ENCODE data around the gene COG7. TPM values are rescaled to one million over a fixed set of nuclear protein-coding genes. Genes with fewer than 3 reads are reported as not detected.
"Not testable (repeated sequence)": the region's sequence is repeated elsewhere in the genome, so short reads cannot be mapped to it uniquely, and the experiment has no call there.

The COG7 gene
- total and polyA plus RNA-seq, 2 donors, result 9.0 to 28.0 TPM

- 96% methylated on average over 8 of the region's 8 CpGs for WGBS
- H3K36me3 ChIP-seq (ENCODE audit: control insufficient read depth in 2 of 2, insufficient read depth in 2 of 2, low read length in 1 of 2), result peaks cover 18 to 31% of the 10 kb centered on the region in 2 donors
- H3K9me3 ChIP-seq (ENCODE audit: control insufficient read depth in 2 of 2, insufficient read depth in 1 of 2, low read length in 1 of 2); H3K4me1 ChIP-seq (ENCODE audit: control insufficient read depth in 2 of 2, insufficient read depth in 2 of 2, low read length in 2 of 2); H3K27ac ChIP-seq (ENCODE audit: low read depth in 1 of 2, low read length in 1 of 2); H3K27me3 ChIP-seq (ENCODE audit: control insufficient read depth in 2 of 2, insufficient read depth in 1 of 2, low read length in 1 of 2); H3K4me3 ChIP-seq (ENCODE audit: low read length in 2 of 2); DNase-seq (ENCODE audit: low read depth in 6 of 9, low spot score in 9 of 9): not testable (repeated sequence)
These were observed 63.1 kb downstream of the COG7 start for GRCh38 chr16:23389936-23390335.

DNA sequence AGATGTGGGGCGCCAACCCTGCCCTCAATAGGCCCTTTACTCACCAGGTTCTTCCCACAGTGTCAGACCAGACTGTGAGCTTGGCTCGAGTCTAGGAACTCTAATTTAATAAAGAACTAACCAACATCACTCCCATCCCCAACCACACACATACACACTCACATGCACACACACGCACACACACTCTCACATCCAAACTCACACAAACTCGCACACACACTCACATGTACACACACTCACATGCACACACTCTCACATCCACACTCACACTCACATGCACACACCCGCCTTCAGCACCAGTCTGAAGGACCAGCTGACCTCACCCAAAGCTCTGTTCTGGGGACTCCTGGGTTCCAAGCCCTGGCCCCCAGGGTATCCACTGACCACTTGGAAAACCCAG lies 63.8 kb downstream of the COG7 start:
- Histone ChIP-seq H3K27ac (ENCODE audit: low read depth in 1 of 2, low read length in 1 of 2) (no peak overlapping the region), H3K4me3 (ENCODE audit: low read length in 2 of 2) (no peak overlapping the region), H3K4me1 (ENCODE audit: control insufficient read depth in 2 of 2, insufficient read depth in 2 of 2, low read length in 2 of 2) (no peaks in the 10 kb centered on the region), H3K27me3 (ENCODE audit: control insufficient read depth in 2 of 2, insufficient read depth in 1 of 2, low read length in 1 of 2) (no peaks in the 10 kb centered on the region), H3K36me3 (ENCODE audit: control insufficient read depth in 2 of 2, insufficient read depth in 2 of 2, low read length in 1 of 2) (peaks cover 18 to 31% of the 10 kb centered on the region in 2 donors), H3K9me3 (ENCODE audit: control insufficient read depth in 2 of 2, insufficient read depth in 1 of 2, low read length in 1 of 2) (no peaks in the 10 kb centered on the region)
- no peak for DNase-seq (ENCODE audit: low read depth in 6 of 9, low spot score in 9 of 9)
- WGBS, result 98% methylated on average over 5 of the region's 5 CpGs

GRCh38 chr16:23388786-23389185 lies 64.2 kb downstream of the COG7 start:
- Histone ChIP-seq H3K4me1 (ENCODE audit: control insufficient read depth in 2 of 2, insufficient read depth in 2 of 2, low read length in 2 of 2) (no peaks in the 10 kb centered on the region), H3K9me3 (ENCODE audit: control insufficient read depth in 2 of 2, insufficient read depth in 1 of 2, low read length in 1 of 2) (no peaks in the 10 kb centered on the region), H3K27ac (ENCODE audit: low read depth in 1 of 2, low read length in 1 of 2) (no peak overlapping the region), H3K36me3 (ENCODE audit: control insufficient read depth in 2 of 2, insufficient read depth in 2 of 2, low read length in 1 of 2) (peaks cover 18 to 31% of the 10 kb centered on the region in 2 donors), H3K27me3 (ENCODE audit: control insufficient read depth in 2 of 2, insufficient read depth in 1 of 2, low read length in 1 of 2) (no peaks in the 10 kb centered on the region), H3K4me3 (ENCODE audit: low read length in 2 of 2) (no peak overlapping the region)
- WGBS, result 98% methylated on average over 15 of the region's 15 CpGs
- DNase-seq (ENCODE audit: low read depth in 6 of 9, low spot score in 9 of 9), result no peak

- H3K27ac ChIP-seq (ENCODE audit: low read depth in 1 of 2, low read length in 1 of 2), result no peak overlapping the region
- 97% methylated on average over 8 of the region's 8 CpGs for WGBS
- H3K4me3 ChIP-seq (ENCODE audit: low read length in 2 of 2), result no peak overlapping the region
- H3K36me3 ChIP-seq (ENCODE audit: control insufficient read depth in 2 of 2, insufficient read depth in 2 of 2, low read length in 1 of 2), result peaks cover 13 to 27% of the 10 kb centered on the region in 2 donors
- no peaks in the 10 kb centered on the region for H3K27me3 ChIP-seq (ENCODE audit: control insufficient read depth in 2 of 2, insufficient read depth in 1 of 2, low read length in 1 of 2)
- DNase-seq (ENCODE audit: low read depth in 6 of 9, low spot score in 9 of 9), result no peak
- no peaks in the 10 kb centered on the region for H3K9me3 ChIP-seq (ENCODE audit: control insufficient read depth in 2 of 2, insufficient read depth in 1 of 2, low read length in 1 of 2)
- no peaks in the 10 kb centered on the region for H3K4me1 ChIP-seq (ENCODE audit: control insufficient read depth in 2 of 2, insufficient read depth in 2 of 2, low read length in 2 of 2)
These were observed 65.3 kb downstream of the COG7 start for GRCh38 chr16:23387666-23388065.

GRCh38 chr16:23385441-23385840 lies 67.5 kb downstream of the COG7 start:
- Histone ChIP-seq H3K4me3 (ENCODE audit: low read length in 2 of 2) (no peak overlapping the region), H3K36me3 (ENCODE audit: control insufficient read depth in 2 of 2, insufficient read depth in 2 of 2, low read length in 1 of 2) (peaks cover 0 to 13% of the 10 kb centered on the region in 2 donors), H3K27me3 (ENCODE audit: control insufficient read depth in 2 of 2, insufficient read depth in 1 of 2, low read length in 1 of 2) (no peaks in the 10 kb centered on the region), H3K9me3 (ENCODE audit: control insufficient read depth in 2 of 2, insufficient read depth in 1 of 2, low read length in 1 of 2) (no peaks in the 10 kb centered on the region), H3K27ac (ENCODE audit: low read depth in 1 of 2, low read length in 1 of 2) (no peak overlapping the region), H3K4me1 (ENCODE audit: control insufficient read depth in 2 of 2, insufficient read depth in 2 of 2, low read length in 2 of 2) (no peaks in the 10 kb centered on the region)
- WGBS, result 97% methylated on average over 15 of the region's 15 CpGs
- no peak for DNase-seq (ENCODE audit: low read depth in 6 of 9, low spot score in 9 of 9)

GRCh38 chr16:23384878-23385277 lies 68.1 kb downstream of the COG7 start:
- Histone ChIP-seq H3K4me1 (ENCODE audit: control insufficient read depth in 2 of 2, insufficient read depth in 2 of 2, low read length in 2 of 2) (no peaks in the 10 kb centered on the region), H3K4me3 (ENCODE audit: low read length in 2 of 2) (no peak overlapping the region), H3K27me3 (ENCODE audit: control insufficient read depth in 2 of 2, insufficient read depth in 1 of 2, low read length in 1 of 2) (no peaks in the 10 kb centered on the region), H3K9me3 (ENCODE audit: control insufficient read depth in 2 of 2, insufficient read depth in 1 of 2, low read length in 1 of 2) (no peaks in the 10 kb centered on the region), H3K27ac (ENCODE audit: low read depth in 1 of 2, low read length in 1 of 2) (no peak overlapping the region), H3K36me3 (ENCODE audit: control insufficient read depth in 2 of 2, insufficient read depth in 2 of 2, low read length in 1 of 2) (peaks cover 0 to 13% of the 10 kb centered on the region in 2 donors)
- no peak for DNase-seq (ENCODE audit: low read depth in 6 of 9, low spot score in 9 of 9)
- 95% methylated on average over 10 of the region's 10 CpGs for WGBS

DNA sequence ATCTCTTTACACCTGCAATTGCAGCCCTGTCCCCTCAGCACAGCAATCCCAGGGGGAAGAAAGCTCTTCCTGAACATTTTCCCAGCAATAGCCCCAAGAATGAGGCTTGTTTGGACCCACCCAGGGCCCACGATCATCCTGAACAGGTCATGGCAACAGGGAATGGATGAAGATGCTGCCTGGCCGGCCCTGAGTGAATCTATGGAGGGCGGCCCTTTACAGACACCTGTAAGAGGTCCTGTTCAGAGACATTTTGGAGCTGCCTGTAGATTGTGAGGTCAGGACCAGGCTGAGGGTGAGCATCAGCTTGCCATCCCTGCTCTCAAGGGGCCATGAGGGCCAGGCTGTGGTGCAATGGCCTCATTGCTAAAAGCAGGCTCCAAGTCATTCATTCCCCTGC lies 69.1 kb downstream of the COG7 start:
- no peaks in the 10 kb centered on the region for H3K27me3 ChIP-seq (ENCODE audit: control insufficient read depth in 2 of 2, insufficient read depth in 1 of 2, low read length in 1 of 2)
- no peaks in the 10 kb centered on the region for H3K9me3 ChIP-seq (ENCODE audit: control insufficient read depth in 2 of 2, insufficient read depth in 1 of 2, low read length in 1 of 2)
- peaks cover 0 to 3% of the 10 kb centered on the region in 2 donors for H3K36me3 ChIP-seq (ENCODE audit: control insufficient read depth in 2 of 2, insufficient read depth in 2 of 2, low read length in 1 of 2)
- no peak overlapping the region for H3K27ac ChIP-seq (ENCODE audit: low read depth in 1 of 2, low read length in 1 of 2)
- no peak for DNase-seq (ENCODE audit: low read depth in 6 of 9, low spot score in 9 of 9)
- no peaks in the 10 kb centered on the region for H3K4me1 ChIP-seq (ENCODE audit: control insufficient read depth in 2 of 2, insufficient read depth in 2 of 2, low read length in 2 of 2)
- no peak overlapping the region for H3K4me3 ChIP-seq (ENCODE audit: low read length in 2 of 2)
- WGBS, result 92% methylated on average over 3 of the region's 3 CpGs

- Histone ChIP-seq H3K27me3 (ENCODE audit: control insufficient read depth in 2 of 2, insufficient read depth in 1 of 2, low read length in 1 of 2) (no peaks in the 10 kb centered on the region), H3K4me1 (ENCODE audit: control insufficient read depth in 2 of 2, insufficient read depth in 2 of 2, low read length in 2 of 2) (no peaks in the 10 kb centered on the region), H3K36me3 (ENCODE audit: control insufficient read depth in 2 of 2, insufficient read depth in 2 of 2, low read length in 1 of 2) (no peaks in the 10 kb centered on the region), H3K9me3 (ENCODE audit: control insufficient read depth in 2 of 2, insufficient read depth in 1 of 2, low read length in 1 of 2) (no peaks in the 10 kb centered on the region), H3K4me3 (ENCODE audit: low read length in 2 of 2) (no peak overlapping the region), H3K27ac (ENCODE audit: low read depth in 1 of 2, low read length in 1 of 2) (no peak overlapping the region)
- WGBS, result 93% methylated on average over 6 of the region's 6 CpGs
- DNase-seq (ENCODE audit: low read depth in 6 of 9, low spot score in 9 of 9), result no peak
These were observed 70.7 kb downstream of the COG7 start for GRCh38 chr16:23382279-23382678.

GRCh38 chr16:23381702-23382101 lies 71.3 kb downstream of the COG7 start:
- 97% methylated on average over 9 of the region's 9 CpGs for WGBS
- not testable (repeated sequence) for DNase-seq (ENCODE audit: low read depth in 6 of 9, low spot score in 9 of 9); H3K9me3 ChIP-seq (ENCODE audit: control insufficient read depth in 2 of 2, insufficient read depth in 1 of 2, low read length in 1 of 2); H3K27me3 ChIP-seq (ENCODE audit: control insufficient read depth in 2 of 2, insufficient read depth in 1 of 2, low read length in 1 of 2); H3K4me3 ChIP-seq (ENCODE audit: low read length in 2 of 2); H3K36me3 ChIP-seq (ENCODE audit: control insufficient read depth in 2 of 2, insufficient read depth in 2 of 2, low read length in 1 of 2); H3K27ac ChIP-seq (ENCODE audit: low read depth in 1 of 2, low read length in 1 of 2); H3K4me1 ChIP-seq (ENCODE audit: control insufficient read depth in 2 of 2, insufficient read depth in 2 of 2, low read length in 2 of 2)

DNA sequence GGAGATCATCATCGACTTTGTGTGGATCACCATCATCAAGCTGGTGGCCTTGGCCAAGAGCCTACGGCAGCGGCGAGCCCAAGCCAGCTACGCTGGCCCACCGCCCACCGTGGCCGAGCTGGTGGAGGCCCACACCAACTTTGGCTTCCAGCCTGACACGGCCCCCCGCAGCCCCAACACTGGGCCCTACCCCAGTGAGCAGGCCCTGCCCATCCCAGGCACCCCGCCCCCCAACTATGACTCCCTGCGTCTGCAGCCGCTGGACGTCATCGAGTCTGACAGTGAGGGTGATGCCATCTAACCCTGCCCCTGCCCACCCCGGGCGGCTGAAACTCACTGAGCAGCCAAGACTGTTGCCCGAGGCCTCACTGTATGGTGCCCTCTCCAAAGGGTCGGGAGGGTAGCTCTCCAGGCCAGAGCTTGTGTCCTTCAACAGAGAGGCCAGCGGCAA lies 72.5 kb downstream of the COG7 start:
- WGBS, result 95% methylated on average over 20 of the region's 20 CpGs
- no peak overlapping the region for H3K27ac ChIP-seq (ENCODE audit: low read depth in 1 of 2, low read length in 1 of 2)
- no peaks in the 10 kb centered on the region for H3K9me3 ChIP-seq (ENCODE audit: control insufficient read depth in 2 of 2, insufficient read depth in 1 of 2, low read length in 1 of 2)
- H3K4me1 ChIP-seq (ENCODE audit: control insufficient read depth in 2 of 2, insufficient read depth in 2 of 2, low read length in 2 of 2), result no peaks in the 10 kb centered on the region
- H3K4me3 ChIP-seq (ENCODE audit: low read length in 2 of 2), result no peak overlapping the region
- no peaks in the 10 kb centered on the region for H3K27me3 ChIP-seq (ENCODE audit: control insufficient read depth in 2 of 2, insufficient read depth in 1 of 2, low read length in 1 of 2)
- H3K36me3 ChIP-seq (ENCODE audit: control insufficient read depth in 2 of 2, insufficient read depth in 2 of 2, low read length in 1 of 2), result no peaks in the 10 kb centered on the region
- no peak for DNase-seq (ENCODE audit: low read depth in 6 of 9, low spot score in 9 of 9)
